Heart left ventricle (tissue), 16 donors: Measurements from ENCODE around the gene EHD2. TPM values are rescaled to one million over a fixed set of nuclear protein-coding genes. Genes with fewer than 3 reads are reported as not detected.
A peak's percentile ranks its signal among the peaks of the same experiment; 100 is the strongest.
"Not testable (repeated sequence)": the region's sequence is repeated elsewhere in the genome, so short reads cannot be mapped to it uniquely, and the experiment has no call there.

ENCODE experiments used
- ATAC-seq, 4 donors: fragments of 200-7000 bp; cut with Tn5 transposase; one replicate each; pipeline ENCODE4 v1.9.1; 2020 to 2022; ENCODE audit warnings: moderate library complexity in 4 of 4, mild to moderate bottlenecking in 3 of 4, moderate number of reproducible peaks in 1 of 4
- DNase-seq, 5 donors: peaks; one replicate each; pipeline ENCODE4 v3.0.0-alpha.2; 2020
- H3K27ac ChIP-seq, 12 donors: fragments of 200-600 bp; sonication (generic) in 4 of 12; one replicate each; pipeline versions ENCODE4 v1.5.0 to v1.8.0; 2016 to 2022; ENCODE audit warnings: mild to moderate bottlenecking in 2 of 12
- H3K27me3 ChIP-seq, 9 donors: fragments of 200-600 bp; sonication (generic) in 2 of 9; one replicate each; pipeline versions ENCODE4 v1.5.1 to v1.8.0; 2016 to 2022; ENCODE audit warnings: mild to moderate bottlenecking in 3 of 9
- H3K36me3 ChIP-seq, 9 donors: fragments of 200-600 bp; sonication (generic) in 2 of 9; one replicate each; pipeline versions ENCODE4 v1.5.0 to v1.8.0; 2018 to 2022; ENCODE audit warnings: mild to moderate bottlenecking in 2 of 9
- H3K4me1 ChIP-seq, 12 donors: fragments of 200-600 bp; sonication (generic) in 4 of 12; one replicate each; pipeline versions ENCODE4 v1.5.0 to v1.8.0; 2016 to 2022; ENCODE audit warnings: mild to moderate bottlenecking in 3 of 12
- H3K4me3 ChIP-seq, 12 donors: fragments of 200-600 bp; sonication (generic) in 4 of 12; one replicate each; pipeline versions ENCODE4 v1.5.0 to v1.8.0; 2017 to 2022; ENCODE audit warnings: mild to moderate bottlenecking in 9 of 12, moderate library complexity in 4 of 12
- H3K9me3 ChIP-seq, 12 donors: fragments of 200-600 bp; sonication (generic) in 4 of 12; one replicate each; pipeline versions ENCODE4 v1.5.0 to v1.8.0; 2016 to 2022; ENCODE audit warnings: mild to moderate bottlenecking in 1 of 12
- POLR2A ChIP-seq, 2 donors: fragments of 450-650 bp; IDR thresholded peaks; one replicate each; pipeline ENCODE4 v1.6.1; 2017; ENCODE audit warnings: antibody characterized with exemption in 2 of 2, mild to moderate bottlenecking in 2 of 2, moderate library complexity in 2 of 2
- WGBS, 4 donors: extraction: QIAGEN DNeasy Blood & Tissue Kit in 2 of 4; methylation state at CpG; one replicate each; pipeline versions ENCODE4 v1.1.5 to v1.1.7; 2013 to 2018; 5-methylcytosine and 5-hydroxymethylcytosine counted together
- intact Hi-C, 10 donors: fragments of 100-400 bp; cut with DNase I; formaldehyde crosslinking; loops; one replicate each; pipeline versions ENCODE4 v1.11.1 to v1.14.2; 2022
- polyA plus RNA-seq, 2 donors: library from polyadenylated mRNA; stranded (reverse); fragments of 200-250 nt; gene quantifications; one replicate each; pipeline ENCODE4 v1.2.3, GENCODE V29; 2013
- total RNA-seq, 9 donors: library from RNA; depleted of rRNA in 2 of 9; stranded (reverse); fragments of >200 nt in 2 of 9; fragmentation: NEBNext Ultra II Directional in 3 of 9; extraction: Animal tissue kit (Norgen Biotek cat#: 25700) in 3 of 9; gene quantifications; one replicate each; pipeline versions ENCODE4 v1.1.0 to v1.2.4, GENCODE V29; 2016 to 2023
- TF ChIP-seq, protein P1 (sequence below), 12 donors: fragments of 200-600 bp; sonication (generic) in 4 of 12; IDR thresholded peaks; one replicate each; pipeline versions ENCODE4 v1.5.0 to v1.8.0; 2018 to 2022; ENCODE audit warnings: antibody characterized with exemption in 12 of 12, mild to moderate bottlenecking in 5 of 12
- donor health status: ischemic (EF 13 %, LVEDD 7.1; RV severe dilation, severe dysfunction).
- donor health status: healthy with polysubstance abuse.
- donor health status: DM: no; HTN: yes; CAD: no.
- donor health status: DM: no; HTN: no; CAD: no.
- donor health status: ischemic (EF 25% LVEDD 6.9; RV normal size, moderate dysfunction).
- donor health status: ischemic (EF 25% LVEDD 5.7; RV mildly dilated, moderate dysfunction).
- donor health status: healthy.
- donor health status: DM: yes; HTN: yes; CAD: no.
- donor health status: ischemic (EF 35%, LVEDD 5.7; RV mildly dilated, moderate dysfunction).
- donor health status: nonischemic (EF 11% LVEDD 7.7; RV severe dilation, severe dysfunction).
- donor health status: DM: yes; HTN: yes; CAD: no.
- donor health status: PGD.
- donor health status: ischemic (EF 29% LVEDD 5.4; RV normal size, mild dysfunction).
- donor health status: nonischemic (EF 23%, LVEDD 6.1; RV moderate dilation, normal function).

Gene EHD2
- total and polyA plus RNA-seq, 11 donors = 30.6 to 133 (median 45.1) TPM

DNA sequence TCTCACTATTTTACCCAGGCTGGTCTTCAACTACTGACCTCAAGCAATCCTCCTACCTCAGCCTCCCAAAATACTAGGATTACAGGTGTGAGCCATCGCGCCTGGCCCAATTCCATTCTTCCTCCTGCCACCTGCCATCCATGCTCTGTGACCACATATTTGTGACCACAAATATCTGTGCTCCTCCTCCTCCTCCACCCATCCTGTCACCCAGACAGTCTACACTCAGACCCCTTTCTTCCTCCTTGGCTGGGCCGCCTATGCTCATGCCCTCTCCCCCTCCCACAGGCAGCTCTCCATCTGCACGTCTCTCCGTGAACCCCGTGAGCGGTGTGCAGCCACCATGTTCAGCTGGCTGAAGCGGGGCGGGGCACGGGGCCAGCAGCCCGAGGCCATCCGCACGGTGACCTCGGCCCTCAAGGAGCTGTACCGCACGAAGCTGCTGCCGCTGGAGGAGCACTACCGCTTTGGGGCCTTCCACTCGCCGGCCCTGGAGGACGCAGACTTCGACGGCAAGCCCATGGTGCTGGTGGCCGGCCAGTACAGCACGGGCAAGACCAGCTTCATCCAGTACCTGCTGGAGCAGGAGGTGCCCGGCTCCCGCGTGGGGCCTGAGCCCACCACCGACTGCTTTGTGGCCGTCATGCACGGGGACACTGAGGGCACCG, 3.2 kb downstream of the EHD2 start:
- H3K4me3 ChIP-seq = peak overlapping the region in 10 of 12 donors; percentile 8 to 97 (median 36)
- H3K9me3 ChIP-seq = peaks cover 0 to 9% (median 2%) of the 10 kb centered on the region in 12 donors
- H3K27ac ChIP-seq = peak overlapping the region in 11 of 12 donors; percentile 11 to 95 (median 24)
- 51 to 62% (median 57%) methylated on average over 20 to 32 of the region's 32 CpGs for WGBS, 4 donors
- DNase-seq = peak in 1 of 5 donors; percentile 60
- peaks cover 0 to 12% (median 0%) of the 10 kb centered on the region in 9 donors for H3K27me3 ChIP-seq
- H3K36me3 ChIP-seq = peaks cover 0 to 31% (median 10%) of the 10 kb centered on the region in 9 donors
- intact Hi-C loops = loop anchor here in 1 of 10 donors (10.0 kb wide), 1 partner anchor 68 kb away; no protein-coding TSS in a partner anchor
- ATAC-seq = no peak
- TF ChIP-seq, protein P1, sequence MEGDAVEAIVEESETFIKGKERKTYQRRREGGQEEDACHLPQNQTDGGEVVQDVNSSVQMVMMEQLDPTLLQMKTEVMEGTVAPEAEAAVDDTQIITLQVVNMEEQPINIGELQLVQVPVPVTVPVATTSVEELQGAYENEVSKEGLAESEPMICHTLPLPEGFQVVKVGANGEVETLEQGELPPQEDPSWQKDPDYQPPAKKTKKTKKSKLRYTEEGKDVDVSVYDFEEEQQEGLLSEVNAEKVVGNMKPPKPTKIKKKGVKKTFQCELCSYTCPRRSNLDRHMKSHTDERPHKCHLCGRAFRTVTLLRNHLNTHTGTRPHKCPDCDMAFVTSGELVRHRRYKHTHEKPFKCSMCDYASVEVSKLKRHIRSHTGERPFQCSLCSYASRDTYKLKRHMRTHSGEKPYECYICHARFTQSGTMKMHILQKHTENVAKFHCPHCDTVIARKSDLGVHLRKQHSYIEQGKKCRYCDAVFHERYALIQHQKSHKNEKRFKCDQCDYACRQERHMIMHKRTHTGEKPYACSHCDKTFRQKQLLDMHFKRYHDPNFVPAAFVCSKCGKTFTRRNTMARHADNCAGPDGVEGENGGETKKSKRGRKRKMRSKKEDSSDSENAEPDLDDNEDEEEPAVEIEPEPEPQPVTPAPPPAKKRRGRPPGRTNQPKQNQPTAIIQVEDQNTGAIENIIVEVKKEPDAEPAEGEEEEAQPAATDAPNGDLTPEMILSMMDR (IDR thresholded peaks at IDR 0.05) = no peak
- TF ChIP-seq POLR2A (IDR thresholded peaks at IDR 0.05) = no peak
- peaks cover 0 to 74% (median 43%) of the 10 kb centered on the region in 12 donors for H3K4me1 ChIP-seq

DNA sequence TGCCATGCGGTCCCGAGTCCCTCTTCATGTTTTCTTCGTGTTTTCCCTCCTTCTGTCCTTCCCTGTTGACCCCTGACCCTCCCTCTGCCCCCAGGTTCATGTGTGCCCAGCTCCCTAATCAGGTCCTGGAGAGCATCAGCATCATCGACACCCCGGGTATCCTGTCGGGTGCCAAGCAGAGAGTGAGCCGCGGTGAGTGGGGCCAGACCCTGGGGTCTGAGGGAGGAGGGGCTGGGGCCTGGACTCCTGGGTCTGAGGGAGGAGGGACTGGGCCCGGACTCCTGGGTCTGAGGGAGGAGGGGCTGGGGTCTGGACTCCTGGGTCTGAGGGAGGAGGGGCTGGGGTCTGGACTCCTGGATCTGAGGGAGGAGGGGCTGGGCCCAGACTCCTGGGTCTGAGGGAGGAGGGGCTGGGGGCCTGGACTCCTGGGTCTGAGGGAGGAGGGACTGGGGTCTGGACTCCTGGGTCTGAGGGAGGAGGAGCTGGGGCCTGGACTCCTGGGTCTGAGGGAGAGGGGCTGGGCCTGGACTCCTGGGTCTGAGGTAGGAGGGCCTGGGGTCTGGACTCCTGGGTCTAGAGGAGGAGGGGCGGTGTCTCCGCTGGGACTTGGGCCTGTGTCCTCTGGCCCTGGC, 5.3 kb downstream of the EHD2 start:
- ATAC-seq, H3K27me3 ChIP-seq, H3K9me3 ChIP-seq, DNase-seq: not testable (repeated sequence)
- H3K4me1 ChIP-seq = peaks cover 0 to 88% (median 49%) of the 10 kb centered on the region in 12 donors
- H3K27ac ChIP-seq = peak overlapping the region; percentile 73 to 95 (median 86)
- H3K4me3 ChIP-seq = peak overlapping the region in 10 of 12 donors; percentile 10 to 45 (median 30)
- H3K36me3 ChIP-seq = peaks cover 0 to 44% (median 10%) of the 10 kb centered on the region in 9 donors
- intact Hi-C loops = loop anchor here in 3 of 10 donors (1.0 to 10.0 kb wide), 3 partner anchors 11 to 66 kb away; no protein-coding TSS in a partner anchor
- 35 to 54% (median 47%) methylated on average over 8 to 11 of the region's 11 CpGs for WGBS, 4 donors

DNA sequence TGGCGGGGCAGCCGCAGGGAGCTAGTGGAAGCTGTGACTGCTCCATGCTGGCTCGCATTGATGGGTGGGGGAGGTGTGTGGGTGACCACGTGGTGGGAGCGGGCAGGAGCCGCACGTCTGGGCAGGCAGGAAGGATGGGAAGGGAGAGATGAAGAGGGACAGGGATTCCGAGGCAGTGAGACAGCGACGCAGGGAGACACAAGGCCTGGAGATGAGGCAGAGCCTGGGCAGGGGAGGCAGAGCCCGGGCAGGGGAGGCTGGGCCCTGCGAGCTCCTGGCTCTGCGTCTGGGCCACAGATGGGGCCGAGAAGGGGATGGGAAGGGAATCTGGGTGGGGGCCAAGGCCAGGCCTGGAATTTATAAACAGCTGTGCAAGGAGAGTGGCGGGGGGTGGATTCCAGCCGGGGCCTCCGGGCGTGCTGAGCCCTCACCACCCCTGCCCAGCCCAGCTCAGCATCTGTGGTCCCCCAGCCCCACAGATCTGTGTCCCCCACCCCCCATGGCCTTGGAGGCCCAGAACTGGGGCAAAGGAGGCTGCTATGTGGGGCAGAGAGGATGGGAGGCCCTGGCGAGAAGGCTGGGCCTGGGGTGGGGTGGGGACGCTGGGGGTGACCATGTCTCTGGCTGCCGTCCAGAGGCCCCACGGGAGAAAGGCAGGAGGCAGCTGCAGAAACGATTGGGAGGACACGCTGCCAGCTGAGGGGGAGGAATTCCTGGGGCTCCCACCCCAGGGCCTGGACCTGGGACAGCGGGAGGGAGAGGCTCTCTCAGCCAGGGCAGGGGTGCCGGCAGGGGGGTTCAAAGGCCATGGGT, 6.0 kb downstream of the EHD2 start:
- peak; percentile 68 to 88 (median 84) for ATAC-seq
- peak overlapping the region in 11 of 12 donors; percentile 3 to 45 (median 30) for H3K4me3 ChIP-seq
- H3K36me3 ChIP-seq = peaks cover 0 to 50% (median 10%) of the 10 kb centered on the region in 9 donors
- peak; percentile 91 to 94 (median 91) for DNase-seq
- intact Hi-C loops = loop anchor here in 3 of 10 donors (1.0 to 10.0 kb wide), 3 partner anchors 10 to 66 kb away; no protein-coding TSS in a partner anchor
- 6 to 20% (median 15%) methylated on average over 22 to 26 of the region's 26 CpGs for WGBS, 4 donors
- peaks cover 0 to 7% (median under 1%) of the 10 kb centered on the region in 12 donors for H3K9me3 ChIP-seq
- TF ChIP-seq, protein P1 (IDR thresholded peaks at IDR 0.05) = no peak
- no peak for TF ChIP-seq POLR2A (IDR thresholded peaks at IDR 0.05)
- H3K4me1 ChIP-seq = peaks cover 0 to 95% (median 53%) of the 10 kb centered on the region in 12 donors
- H3K27ac ChIP-seq = peak overlapping the region; percentile 73 to 95 (median 86)
- no peaks in the 10 kb centered on the region for H3K27me3 ChIP-seq

DNA sequence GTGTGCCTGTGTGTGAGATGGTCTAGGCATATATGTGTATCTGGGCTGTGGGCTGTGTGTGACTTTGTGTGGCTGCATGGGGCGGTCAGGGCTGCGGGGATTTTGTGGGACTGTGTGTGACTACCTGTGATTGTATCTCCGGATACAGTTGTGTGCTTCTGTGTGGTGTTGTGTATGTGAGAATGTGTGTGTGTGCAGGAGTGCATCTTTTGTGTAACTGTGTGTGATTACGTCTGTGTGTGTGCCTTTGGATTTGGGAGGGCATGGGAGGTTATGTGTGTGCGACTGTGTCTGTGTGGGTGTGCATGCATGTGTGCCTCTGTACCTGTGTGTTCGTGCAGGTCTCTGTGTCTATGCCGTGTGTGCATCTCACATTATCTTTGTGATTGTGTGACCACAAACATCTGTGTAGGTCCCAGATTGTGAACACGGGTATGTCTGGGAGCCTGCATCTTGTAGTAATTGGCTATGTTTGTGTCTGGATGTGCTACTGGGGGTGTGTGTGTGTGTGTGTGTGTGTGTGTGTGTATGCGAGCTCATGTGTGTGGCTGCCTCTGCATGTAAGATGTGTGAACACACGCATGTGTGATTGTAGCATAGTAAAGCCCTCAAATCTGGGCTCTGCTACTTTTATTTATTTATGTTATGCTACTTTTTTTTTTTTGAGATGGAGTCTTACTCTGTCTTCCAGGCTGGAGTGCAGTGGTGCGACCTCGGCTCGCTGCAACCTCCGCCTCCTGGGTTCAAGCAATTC, 7.6 kb downstream of the EHD2 start:
- ATAC-seq = no peak
- H3K9me3 ChIP-seq = no peaks in the 10 kb centered on the region
- DNase-seq = no peak
- no peak for TF ChIP-seq POLR2A (IDR thresholded peaks at IDR 0.05)
- TF ChIP-seq, protein P1 (IDR thresholded peaks at IDR 0.05) = no peak
- WGBS, 4 donors = 80 to 85% (median 83%) methylated on average over 14 of the region's 14 CpGs
- H3K27me3 ChIP-seq = peaks cover 0 to 5% (median 0%) of the 10 kb centered on the region in 9 donors
- H3K4me3 ChIP-seq = peak overlapping the region in 5 of 12 donors; percentile 27 to 45 (median 32)
- peak overlapping the region in 11 of 12 donors; percentile 73 to 95 (median 89) for H3K27ac ChIP-seq
- H3K36me3 ChIP-seq = peaks cover 0 to 61% (median 14%) of the 10 kb centered on the region in 9 donors
- intact Hi-C loops = no loop called here
- peaks cover 0 to 86% (median 46%) of the 10 kb centered on the region in 12 donors for H3K4me1 ChIP-seq
